Skeletal muscle tissue (tissue), 4 donors: Measurements from ENCODE around the gene IL17D. TPM values are rescaled to one million over a fixed set of nuclear protein-coding genes. Genes with fewer than 3 reads are reported as not detected.
A peak's percentile ranks its signal among the peaks of the same experiment; 100 is the strongest.

ENCODE experiments used
- H3K27ac ChIP-seq: one replicate; pipeline ENCODE4 v1.7.0; 2013; ENCODE audit warnings: mild to moderate bottlenecking, low read depth, low read length, inconsistent platforms
- H3K27me3 ChIP-seq, 3 donors: one replicate each; pipeline ENCODE4 v1.7.0; 2013; ENCODE audit warnings: low read length in 3 of 3; ENCODE audit not compliant: control insufficient read depth in 3 of 3, insufficient read depth in 3 of 3
- H3K36me3 ChIP-seq, 3 donors: one replicate each; pipeline ENCODE4 v1.7.0; 2013; ENCODE audit warnings: low read length in 3 of 3; ENCODE audit not compliant: control insufficient read depth in 3 of 3, insufficient read depth in 3 of 3
- H3K4me1 ChIP-seq, 3 donors: one replicate each; pipeline ENCODE4 v1.7.0; 2013; ENCODE audit warnings: low read length in 3 of 3, mild to moderate bottlenecking in 3 of 3; ENCODE audit not compliant: control insufficient read depth in 3 of 3, insufficient read depth in 3 of 3
- H3K4me3 ChIP-seq, 3 donors: one replicate each; pipeline ENCODE4 v1.7.0; 2013; ENCODE audit warnings: low read length in 3 of 3
- H3K9ac ChIP-seq, 3 donors: one replicate each; pipeline ENCODE4 v1.7.0; 2013; ENCODE audit warnings: low read length in 3 of 3, mild to moderate bottlenecking in 3 of 3, moderate library complexity in 2 of 3, low read depth in 1 of 3
- H3K9me3 ChIP-seq, 3 donors: one replicate each; pipeline ENCODE4 v1.7.0; 2013; ENCODE audit warnings: low read length in 3 of 3; ENCODE audit not compliant: control insufficient read depth in 3 of 3
- total RNA-seq: library from RNA; depleted of rRNA; stranded (reverse); fragments of >200 nt; gene quantifications from one replicate; pipeline ENCODE4 v1.2.3, GENCODE V29; 2014
- donor health status: Osteomylitis.

IL17D gene, protein sequence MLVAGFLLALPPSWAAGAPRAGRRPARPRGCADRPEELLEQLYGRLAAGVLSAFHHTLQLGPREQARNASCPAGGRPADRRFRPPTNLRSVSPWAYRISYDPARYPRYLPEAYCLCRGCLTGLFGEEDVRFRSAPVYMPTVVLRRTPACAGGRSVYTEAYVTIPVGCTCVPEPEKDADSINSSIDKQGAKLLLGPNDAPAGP
- 7.3 TPM for total RNA-seq

GRCh38 chr13:20702915-20703779, at the start of gene IL17D:
TSS of gene IL17D (plus strand) at chr13:20703699. CDS start at chr13:20704002, 303 bp downstream.
- Histone ChIP-seq H3K9ac (peak within 1 kb of the TSS; percentile 72 to 91 (median 83)), H3K36me3 (no peaks in the 10 kb centered on the region), H3K27ac (peak within 1 kb of the TSS; percentile 75), H3K4me1 (peaks cover 4 to 13% (median 4%) of the 10 kb centered on the region in 3 donors), H3K9me3 (no peaks in the 10 kb centered on the region), H3K27me3 (peaks cover 0 to 14% (median 0%) of the 10 kb centered on the region in 3 donors), H3K4me3 (peak within 1 kb of the TSS; percentile 77 to 86 (median 80))

DNA sequence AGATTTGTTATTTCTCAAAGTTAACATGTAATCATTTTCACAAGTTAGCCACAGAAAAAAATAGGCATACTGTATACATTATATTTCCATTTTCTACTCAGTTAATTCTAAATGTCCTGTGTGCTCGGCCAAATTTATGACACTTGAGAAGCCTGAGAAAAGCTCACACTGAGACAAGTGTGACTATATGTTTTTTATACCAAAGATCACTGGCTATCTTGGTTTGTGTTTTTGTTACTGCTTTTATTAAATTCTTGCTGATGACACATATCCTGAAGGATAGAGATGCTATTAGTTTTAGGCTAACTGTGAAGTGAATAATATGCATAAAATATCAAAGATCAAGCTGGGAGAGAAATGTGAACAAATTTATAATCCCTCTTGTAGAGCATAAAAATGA, 49.3 kb upstream of the IL17D start:
- no peaks in the 10 kb centered on the region for H3K27me3 ChIP-seq
- H3K9ac ChIP-seq, result no peak overlapping the region
- no peak overlapping the region for H3K4me3 ChIP-seq
- no peaks in the 10 kb centered on the region for H3K9me3 ChIP-seq
- H3K36me3 ChIP-seq, result peaks cover 0 to 3% (median 0%) of the 10 kb centered on the region in 3 donors
- no peak overlapping the region for H3K27ac ChIP-seq
- no peaks in the 10 kb centered on the region for H3K4me1 ChIP-seq

DNA sequence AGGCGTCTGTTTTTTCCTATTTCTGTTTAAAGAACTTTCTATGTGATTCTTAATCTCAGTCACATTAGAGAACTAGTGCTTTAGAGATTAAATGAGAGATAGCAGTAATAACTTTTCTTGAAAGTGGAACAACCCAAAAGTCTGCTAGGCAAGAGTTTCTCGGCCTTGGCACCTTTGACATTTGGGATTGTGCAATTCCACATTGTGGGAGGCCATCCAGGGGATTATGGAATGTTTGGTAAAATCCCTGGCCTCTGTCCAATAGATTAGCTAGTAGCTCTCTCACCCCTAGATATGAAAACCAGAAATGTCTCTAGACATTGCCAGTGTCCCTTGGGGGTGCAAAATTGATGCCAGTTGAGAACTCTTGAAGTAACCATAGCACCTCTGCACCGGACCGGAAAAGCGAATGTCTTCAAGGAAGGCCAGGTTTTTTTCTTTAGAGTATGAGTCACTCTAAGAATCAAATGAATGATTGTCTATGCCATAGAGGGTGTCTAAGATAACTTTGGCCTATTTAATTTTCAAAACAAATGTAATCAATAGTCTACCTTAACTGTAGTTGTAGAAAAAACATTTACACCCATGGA, 45.0 kb upstream of the IL17D start:
- peaks cover 0 to 7% (median 2%) of the 10 kb centered on the region in 3 donors for H3K36me3 ChIP-seq

GRCh38 chr13:20664351-20664750, 39.1 kb upstream of the IL17D start:
- H3K9me3 ChIP-seq, result no peaks in the 10 kb centered on the region
- no peaks in the 10 kb centered on the region for H3K27me3 ChIP-seq
- H3K4me1 ChIP-seq, result no peaks in the 10 kb centered on the region
- no peak overlapping the region for H3K27ac ChIP-seq
- peaks cover 0 to 8% (median 5%) of the 10 kb centered on the region in 3 donors for H3K36me3 ChIP-seq
- no peak overlapping the region for H3K4me3 ChIP-seq
- H3K9ac ChIP-seq, result no peak overlapping the region

More for the DNA sequence above, 45.0 kb upstream of the IL17D start:
- Histone ChIP-seq H3K27ac (no peak overlapping the region), H3K27me3 (no peaks in the 10 kb centered on the region), H3K4me1 (no peaks in the 10 kb centered on the region), H3K4me3 (no peak overlapping the region), H3K9me3 (no peaks in the 10 kb centered on the region), H3K9ac (no peak overlapping the region)

DNA sequence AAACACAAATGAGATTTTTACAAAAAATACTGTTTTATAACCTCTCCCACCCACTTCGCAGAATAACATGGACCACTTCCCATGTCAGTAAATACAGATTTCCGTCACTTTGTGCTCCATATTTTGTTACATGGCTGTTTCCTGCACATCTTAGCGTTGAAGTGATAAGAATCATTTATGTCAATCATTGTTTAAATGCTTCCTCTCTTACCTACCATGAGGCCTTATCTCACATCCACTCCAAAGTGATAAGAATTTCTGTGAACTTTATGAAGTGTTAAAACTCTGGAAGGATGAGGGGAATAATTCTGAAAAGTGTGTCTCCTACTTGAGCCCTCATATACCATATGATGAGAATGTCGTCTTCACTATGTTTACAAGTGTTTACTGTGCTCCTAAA, 36.6 kb upstream of the IL17D start:
- H3K4me3 ChIP-seq, result no peak overlapping the region
- no peaks in the 10 kb centered on the region for H3K27me3 ChIP-seq
- no peaks in the 10 kb centered on the region for H3K4me1 ChIP-seq
- no peak overlapping the region for H3K9ac ChIP-seq
- no peak overlapping the region for H3K27ac ChIP-seq
- H3K36me3 ChIP-seq, result peaks cover 0 to 6% (median 3%) of the 10 kb centered on the region in 3 donors
- H3K9me3 ChIP-seq, result no peaks in the 10 kb centered on the region

GRCh38 chr13:20667857-20668437, 35.6 kb upstream of the IL17D start:
- no peaks in the 10 kb centered on the region for H3K27me3 ChIP-seq
- no peaks in the 10 kb centered on the region for H3K4me1 ChIP-seq
- H3K36me3 ChIP-seq, result peaks cover 3 to 10% (median 4%) of the 10 kb centered on the region in 3 donors
- no peaks in the 10 kb centered on the region for H3K9me3 ChIP-seq
- H3K9ac ChIP-seq, result no peak overlapping the region
- H3K27ac ChIP-seq, result no peak overlapping the region
- H3K4me3 ChIP-seq, result no peak overlapping the region

DNA sequence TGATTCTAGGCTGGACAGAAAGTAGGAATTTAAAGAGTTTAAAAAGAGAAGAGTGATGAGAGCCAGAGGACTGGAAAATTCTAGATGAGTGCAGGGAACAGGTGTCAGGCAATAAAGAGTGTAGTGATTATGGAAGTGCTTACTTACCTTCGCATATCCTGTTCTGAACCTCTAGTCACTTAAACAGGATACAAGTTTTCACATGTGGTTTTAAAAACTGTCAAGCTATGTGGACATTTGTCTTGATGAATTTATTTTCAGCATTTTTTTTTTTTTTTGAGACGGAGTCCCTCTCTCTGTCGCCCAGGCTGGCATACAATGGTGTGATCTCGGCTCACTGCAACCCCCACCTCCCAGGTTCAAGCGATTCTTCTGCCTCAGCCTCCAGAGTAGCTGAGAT, 34.3 kb upstream of the IL17D start:
- H3K27me3 ChIP-seq, result no peaks in the 10 kb centered on the region
- H3K9ac ChIP-seq, result no peak overlapping the region
- peaks cover 3 to 12% (median 7%) of the 10 kb centered on the region in 3 donors for H3K36me3 ChIP-seq
- no peaks in the 10 kb centered on the region for H3K4me1 ChIP-seq
- no peaks in the 10 kb centered on the region for H3K9me3 ChIP-seq
- no peak overlapping the region for H3K27ac ChIP-seq
- H3K4me3 ChIP-seq, result no peak overlapping the region

- Histone ChIP-seq H3K27me3 (no peaks in the 10 kb centered on the region), H3K9me3 (no peaks in the 10 kb centered on the region), H3K27ac (no peak overlapping the region), H3K9ac (no peak overlapping the region), H3K36me3 (peaks cover 0 to 14% (median 9%) of the 10 kb centered on the region in 3 donors), H3K4me3 (no peak overlapping the region), H3K4me1 (no peaks in the 10 kb centered on the region)
These were observed 31.7 kb upstream of the IL17D start for GRCh38 chr13:20671789-20672188.

GRCh38 chr13:20672772-20673171, 30.7 kb upstream of the IL17D start:
- no peaks in the 10 kb centered on the region for H3K9me3 ChIP-seq
- peaks cover 0 to 14% (median 9%) of the 10 kb centered on the region in 3 donors for H3K36me3 ChIP-seq
- H3K27me3 ChIP-seq, result no peaks in the 10 kb centered on the region
- no peaks in the 10 kb centered on the region for H3K4me1 ChIP-seq
- H3K27ac ChIP-seq, result no peak overlapping the region
- H3K4me3 ChIP-seq, result no peak overlapping the region
- no peak overlapping the region for H3K9ac ChIP-seq
